SIG-M5 (cell line): ENCODE measurements around the gene SERINC5.

Experiments
- DNase-seq: peaks from one replicate; lab custom pipeline; 2025; lab: John Stamatoyannopoulos, UW

The SERINC5 gene

DNA sequence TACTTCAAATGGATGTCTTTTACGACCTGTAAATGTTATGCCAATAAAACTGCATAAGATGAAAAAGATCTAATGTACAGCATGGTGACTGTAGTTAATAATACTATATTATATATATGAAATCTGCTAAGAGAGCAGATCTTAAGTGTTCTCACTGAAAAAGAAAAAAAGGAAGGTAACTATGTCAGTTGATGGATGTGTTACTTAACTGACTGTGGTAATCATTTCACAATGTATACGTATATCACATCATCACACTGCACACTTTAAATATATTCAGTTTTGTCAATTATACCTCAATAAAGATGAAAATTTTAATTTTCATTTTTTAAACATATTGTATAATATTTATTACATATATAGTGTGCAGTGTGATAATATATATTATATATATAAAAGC, 188.8 kb downstream of the SERINC5 start:
- DNase-seq, result peak; percentile 48

DNA sequence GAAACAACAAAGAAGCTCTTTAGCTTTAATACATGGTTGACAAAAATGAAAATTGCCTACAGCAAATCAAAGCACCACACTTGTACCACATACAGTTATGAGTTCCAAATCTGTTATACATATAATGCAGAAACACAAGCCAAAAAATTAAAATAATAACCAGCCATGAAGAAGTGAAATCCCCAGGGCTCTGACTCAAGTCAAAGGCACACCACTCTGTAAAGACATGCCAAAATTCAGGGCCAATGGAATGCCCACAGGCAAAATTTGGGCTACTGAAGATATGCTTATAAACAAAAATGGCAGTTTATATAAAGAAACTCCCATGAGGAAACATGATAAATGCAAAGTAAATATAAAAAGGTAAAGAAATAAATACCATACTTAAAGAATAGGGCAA, 191.7 kb downstream of the SERINC5 start:
- DNase-seq, result no peak
